GM11168 (cell line): ENCODE measurements around the gene MCOLN3.
"Not testable (repeated sequence)": the region's sequence is repeated elsewhere in the genome, so short reads cannot be mapped to it uniquely, and the experiment has no call there.

ENCODE experiments used
- in situ Hi-C: fragments of 300-500 bp; cut with MboI; formaldehyde crosslinking; loops from one replicate; pipeline ENCODE4 v1.12.0; 2022; ENCODE audit warnings: low sequenced_read_pairs; ENCODE audit not compliant: unreplicated experiment

Gene MCOLN3

GRCh38 chr1:84995484-84996334 is 52.6 kb downstream of the MCOLN3 start:
- in situ Hi-C loops, result no loop called here

GRCh38 chr1:84991097-84991920 is 57.0 kb downstream of the MCOLN3 start:
- in situ Hi-C loops, result no loop called here

GRCh38 chr1:84988588-84988987 is 59.7 kb downstream of the MCOLN3 start:
- in situ Hi-C loops, result no loop called here

DNA sequence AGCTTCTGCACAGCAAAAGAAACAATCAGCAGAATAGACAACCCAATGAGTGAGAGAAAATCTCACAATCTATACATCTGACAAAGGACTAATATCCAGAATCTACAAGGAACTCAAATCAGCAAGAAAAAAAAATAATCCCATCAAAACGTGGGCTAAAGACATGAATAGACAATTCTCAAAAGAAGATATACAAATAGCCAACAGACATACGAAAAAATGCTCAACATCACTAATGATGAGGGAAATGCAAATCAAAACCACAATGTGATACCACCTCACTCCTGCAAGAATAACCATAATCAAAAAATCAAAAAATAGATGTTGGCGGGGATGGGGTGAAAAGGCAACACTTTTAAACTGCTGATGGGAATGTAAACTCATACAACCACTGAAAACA is 61.7 kb downstream of the MCOLN3 start:
- in situ Hi-C loops, result not testable (repeated sequence)

DNA sequence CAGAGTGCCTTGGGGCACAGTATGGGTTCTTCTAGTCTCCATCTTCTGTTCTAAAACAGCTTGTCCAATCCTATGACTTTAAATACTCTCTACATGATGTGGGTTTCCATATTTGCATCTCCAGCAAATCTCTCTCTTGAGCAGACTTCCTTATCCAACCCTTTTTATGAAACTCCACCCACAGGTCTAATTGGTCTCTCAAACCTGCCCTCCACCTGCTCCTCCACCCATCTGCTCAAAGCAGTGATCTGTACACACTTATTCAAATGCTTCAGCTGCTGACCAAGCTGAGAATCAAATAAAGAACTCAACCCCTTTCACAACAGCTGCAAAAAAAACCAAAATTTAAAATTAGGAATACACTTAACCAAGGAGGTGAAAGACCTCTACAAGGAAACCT is 62.9 kb downstream of the MCOLN3 start:
- in situ Hi-C loops, result no loop called here

GRCh38 chr1:84982395-84982794 is 65.9 kb downstream of the MCOLN3 start:
- in situ Hi-C loops, result no loop called here

- in situ Hi-C loops, result no loop called here
Observed at GRCh38 chr1:84975035-84975434, 73.3 kb downstream of the MCOLN3 start.

DNA sequence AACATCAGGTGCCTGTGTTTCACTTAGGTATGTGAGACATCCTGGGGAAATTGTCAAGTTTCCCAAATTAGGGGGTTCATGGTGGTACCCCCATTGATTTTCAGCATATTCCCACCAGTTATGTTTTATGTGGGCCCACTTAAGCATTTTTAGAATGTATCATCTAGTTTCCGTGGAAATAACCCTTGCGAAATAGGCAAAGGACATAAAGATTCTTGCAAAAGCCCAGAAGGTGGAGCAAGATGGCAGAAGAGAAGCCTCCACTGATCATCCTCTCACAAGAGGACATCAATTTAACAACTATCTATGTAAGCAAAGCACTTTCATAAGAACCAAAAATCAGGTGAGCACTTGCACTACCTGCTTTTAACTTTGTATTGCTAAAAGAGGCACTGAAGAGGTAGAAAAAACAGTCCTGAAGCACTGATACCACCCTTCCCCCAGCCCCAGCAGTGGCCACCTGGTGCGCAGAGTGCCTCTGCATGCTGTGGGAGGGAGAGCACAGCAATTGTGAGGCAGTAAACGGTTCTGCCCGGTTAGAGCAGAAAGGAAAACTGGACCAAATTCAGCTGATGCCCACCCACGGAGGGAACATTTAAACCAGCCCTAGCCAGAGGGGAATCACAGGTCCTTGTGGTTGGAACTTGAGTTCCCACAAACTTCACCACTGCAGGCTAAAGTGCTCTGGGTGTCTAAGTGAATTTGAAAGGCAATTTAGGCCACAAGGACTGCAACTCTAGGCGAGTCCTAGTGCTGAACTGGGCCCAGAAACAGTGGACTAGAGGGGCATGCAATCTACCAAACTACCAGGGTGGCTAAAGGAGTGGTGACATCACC is 74.6 kb downstream of the MCOLN3 start:
- in situ Hi-C loops, result no loop called here

DNA sequence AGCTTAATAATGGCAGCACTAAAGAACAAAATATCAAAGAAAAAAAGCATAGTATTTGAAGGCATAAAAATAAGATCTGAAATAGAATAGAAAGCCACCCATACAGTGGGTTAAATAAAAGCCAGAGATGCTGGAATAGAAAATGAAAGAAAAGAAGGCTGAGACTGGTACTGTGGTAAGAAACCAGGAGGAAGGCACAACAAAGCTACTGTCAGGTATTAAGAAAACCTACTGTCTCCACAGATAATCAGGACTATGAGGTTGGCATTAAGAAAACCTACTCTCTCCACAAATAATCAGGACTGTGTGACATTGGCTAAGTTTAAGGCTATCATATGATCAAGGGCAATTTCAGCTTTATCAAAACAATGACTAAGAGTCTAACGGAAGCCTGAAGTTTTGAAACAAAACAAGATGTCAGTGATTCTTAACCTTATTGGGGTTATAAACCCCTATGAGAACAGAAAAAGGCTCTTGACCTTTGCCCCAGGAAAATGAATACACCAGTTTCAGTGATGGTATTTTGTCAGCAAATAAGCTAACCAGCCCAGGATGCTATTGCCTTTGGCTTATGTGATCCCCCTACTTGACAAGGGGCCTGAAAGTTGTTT is 75.8 kb downstream of the MCOLN3 start:
- in situ Hi-C loops, result no loop called here

GRCh38 chr1:84971957-84972356 is 76.3 kb downstream of the MCOLN3 start:
- in situ Hi-C loops, result no loop called here

GRCh38 chr1:84969489-84970250 is 78.6 kb downstream of the MCOLN3 start:
- in situ Hi-C loops, result no loop called here

DNA sequence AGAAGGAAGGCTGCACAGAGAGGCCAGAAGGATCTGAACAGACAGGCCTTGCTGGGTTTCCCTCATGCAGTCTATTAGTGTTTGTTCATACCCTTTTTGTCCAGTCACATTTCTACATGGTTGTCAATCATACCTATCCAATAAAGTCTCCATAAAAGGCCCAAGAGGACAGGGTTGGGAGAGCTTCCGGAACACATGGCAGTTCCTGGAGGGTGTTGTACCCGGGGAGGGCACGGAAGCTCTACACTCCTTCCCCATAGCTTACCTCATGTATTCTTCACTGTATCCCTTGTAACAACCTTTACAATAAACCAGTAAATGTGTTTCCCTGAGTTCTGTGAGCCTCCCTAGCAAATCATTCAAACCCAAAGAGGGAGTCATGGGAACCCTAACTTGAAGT is 79.4 kb downstream of the MCOLN3 start:
- in situ Hi-C loops, result no loop called here

GRCh38 chr1:84968101-84968500 is 80.2 kb downstream of the MCOLN3 start:
- in situ Hi-C loops, result no loop called here
